G401 (cell line): ENCODE results near the gene CDC42BPA. TPM values are rescaled to one million over a fixed set of nuclear protein-coding genes. Genes with fewer than 3 reads are reported as not detected.

Source experiments
- DNase-seq: peaks from one replicate; pipeline ENCODE4 v3.0.0-alpha.2; 2015; ENCODE audit warnings: low spot score
- in situ Hi-C: cut with HindIII; loops from 2 replicates; pipeline ENCODE4 v1.10.0; 2016; ENCODE audit warnings: low sequenced_read_pairs, mixed read lengths
- total RNA-seq: library from RNA; depleted of rRNA; stranded (reverse); fragments of >200 nt; shearing (Covaris generic); gene quantifications from 2 replicates; pipeline ENCODE4 v1.2.3, GENCODE V29; 2014

CDC42BPA gene
- total RNA-seq, 1 experiment from 2014 or later = 13.1 TPM

- in situ Hi-C loops = no loop called here
- no peak for DNase-seq
These were observed 4.1 kb downstream of the CDC42BPA start for GRCh38 chr1:227314014-227314848.

GRCh38 chr1:227312361-227313025 is 5.8 kb downstream of the CDC42BPA start:
- DNase-seq = no peak
- in situ Hi-C loops = no loop called here

- in situ Hi-C loops = no loop called here
These were observed 6.8 kb downstream of the CDC42BPA start for GRCh38 chr1:227311389-227312001.

DNA sequence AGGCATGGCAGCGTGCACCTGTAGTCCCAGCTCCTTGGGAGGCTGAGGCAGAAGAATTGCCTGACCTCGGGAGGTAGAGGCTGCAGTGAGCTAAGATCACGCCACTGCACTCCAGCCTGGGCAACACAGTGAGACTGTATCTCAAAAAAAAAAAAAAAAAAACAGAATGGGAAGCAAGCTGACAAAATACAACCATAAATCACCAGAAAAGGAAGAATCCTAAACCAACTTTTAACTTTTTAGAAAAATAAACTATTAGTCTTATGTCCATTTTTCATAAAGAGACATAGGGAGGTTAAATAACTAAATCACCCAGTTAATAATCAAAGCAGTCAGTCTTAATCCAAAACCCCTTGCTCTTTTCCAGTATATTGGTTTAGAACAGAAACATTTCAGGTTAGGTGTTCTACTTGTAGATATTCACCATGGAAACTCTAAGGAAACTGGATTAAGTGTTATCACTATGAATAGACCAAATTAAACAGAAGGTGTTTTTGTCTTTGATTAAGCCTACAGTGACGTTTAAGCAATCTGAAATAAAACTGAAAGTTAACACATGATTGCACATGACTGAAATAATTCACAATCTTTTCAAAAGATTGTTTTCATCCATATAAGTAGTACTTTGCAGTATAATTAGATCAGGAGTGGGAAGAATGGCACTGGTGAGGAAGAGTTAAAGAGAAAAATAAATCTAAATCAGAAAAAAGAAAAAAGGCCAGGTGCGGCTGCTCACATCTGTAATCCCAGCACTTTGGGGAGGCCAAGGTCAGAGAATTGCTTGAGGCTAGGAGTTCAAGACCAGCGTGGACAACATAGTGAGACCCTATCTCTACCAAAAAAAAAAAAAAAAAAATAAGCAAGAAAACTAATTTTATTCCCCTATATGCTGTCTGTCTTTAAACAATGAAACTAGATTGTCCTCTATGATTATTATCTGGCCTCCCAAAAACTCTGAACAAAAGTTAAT is 9.6 kb downstream of the CDC42BPA start:
- in situ Hi-C loops = no loop called here
- DNase-seq = no peak

More at GRCh38 chr1:227311389-227312001, 6.8 kb downstream of the CDC42BPA start:
- no peak for DNase-seq

DNA sequence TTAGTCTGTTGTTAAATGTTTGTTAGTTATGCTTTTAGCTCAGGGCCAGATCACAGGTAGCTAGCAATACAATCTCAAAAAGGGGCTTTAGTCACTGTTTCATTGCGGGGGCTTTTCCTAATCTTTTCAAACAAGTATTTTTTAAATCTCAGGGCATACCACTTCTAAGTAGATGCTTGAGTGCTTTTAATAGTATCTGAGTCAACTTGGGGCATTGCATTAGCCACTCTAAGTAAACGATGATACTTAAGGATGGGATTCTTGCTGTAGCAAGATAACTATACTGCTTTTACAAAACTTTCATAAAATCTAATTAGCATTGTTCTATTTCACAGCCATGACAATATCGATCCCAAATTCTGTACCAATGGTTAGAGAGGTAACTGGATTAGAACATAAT is 11.6 kb downstream of the CDC42BPA start:
- in situ Hi-C loops = no loop called here
- DNase-seq = no peak

DNA sequence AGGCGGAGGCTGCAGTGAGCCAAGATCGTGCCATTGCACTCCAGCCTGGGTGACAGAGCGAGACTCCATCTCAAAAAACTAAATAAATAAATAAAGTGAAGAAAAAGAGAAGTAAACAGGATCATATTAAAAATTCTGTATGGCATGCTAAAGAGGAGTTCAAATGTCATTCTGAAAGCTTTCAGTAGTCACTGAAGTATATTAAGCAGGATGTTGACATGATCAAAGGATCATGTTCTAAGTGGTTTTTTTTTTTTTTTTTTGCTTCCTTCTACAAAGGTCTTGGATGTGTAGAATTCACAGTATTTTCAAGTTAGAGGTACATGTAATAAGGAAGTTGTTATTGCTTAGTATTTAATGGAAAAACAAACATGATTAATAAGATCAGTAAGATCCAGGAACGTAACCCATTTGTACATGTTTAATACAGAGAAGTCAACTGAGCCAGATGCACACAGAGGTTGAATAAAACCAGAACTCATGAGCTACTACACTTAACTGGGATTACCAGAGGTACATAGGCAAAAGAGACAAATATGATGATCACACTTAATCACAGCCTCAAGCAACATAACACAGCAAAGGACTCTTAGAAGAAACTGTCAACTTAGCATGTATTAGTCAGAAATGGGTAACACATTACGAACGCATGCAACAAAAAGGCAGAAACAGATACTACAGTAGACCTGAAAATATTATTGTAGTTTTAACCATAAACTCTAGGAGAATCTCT is 12.2 kb downstream of the CDC42BPA start:
- no peak for DNase-seq
- in situ Hi-C loops = no loop called here

DNA sequence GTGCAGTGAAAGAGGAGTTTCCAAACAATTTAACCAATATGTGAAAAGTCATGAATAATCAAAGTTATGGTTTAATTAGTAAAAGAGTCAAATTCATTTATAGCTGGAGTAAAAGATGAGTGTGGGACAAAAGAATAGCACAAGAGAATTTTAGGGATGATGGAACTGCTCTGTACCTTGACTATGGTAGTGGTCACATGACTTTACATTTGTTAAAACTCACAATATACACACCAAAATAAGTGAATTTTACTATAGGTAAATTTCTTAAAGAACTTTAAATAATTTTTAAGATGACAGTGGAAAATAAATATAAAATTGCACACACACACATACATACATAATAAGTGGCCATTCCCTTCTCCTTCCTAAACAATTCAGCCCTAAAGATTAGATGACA is 13.6 kb downstream of the CDC42BPA start:
- no peak for DNase-seq
- in situ Hi-C loops = no loop called here

- in situ Hi-C loops = no loop called here
- DNase-seq = no peak
These were observed 14.6 kb downstream of the CDC42BPA start for GRCh38 chr1:227303662-227304061.

- in situ Hi-C loops = no loop called here
- DNase-seq = no peak
These were observed 17.6 kb downstream of the CDC42BPA start for GRCh38 chr1:227300682-227301081.

DNA sequence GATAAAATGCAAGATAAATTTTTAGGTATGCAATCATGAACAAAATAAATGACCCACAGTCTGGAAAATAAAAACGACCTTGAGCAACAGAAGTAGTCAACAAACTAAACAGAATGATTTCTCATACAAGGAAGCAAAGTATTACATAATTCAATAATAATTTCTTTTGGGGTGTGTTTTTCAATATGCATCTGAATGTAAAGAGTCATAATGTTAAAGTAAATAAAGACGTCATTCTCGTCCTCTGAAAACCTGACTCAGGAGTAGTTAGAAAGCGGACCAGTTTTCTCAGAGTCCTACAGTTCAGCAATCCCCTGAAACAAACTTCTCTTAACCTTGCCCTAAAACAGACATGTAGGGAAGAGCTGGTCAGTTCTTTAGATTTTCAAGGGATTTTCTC is 18.6 kb downstream of the CDC42BPA start:
- in situ Hi-C loops = no loop called here
- no peak for DNase-seq

- DNase-seq = no peak
- in situ Hi-C loops = no loop called here
These were observed 19.1 kb downstream of the CDC42BPA start for GRCh38 chr1:227299241-227299627.

DNA sequence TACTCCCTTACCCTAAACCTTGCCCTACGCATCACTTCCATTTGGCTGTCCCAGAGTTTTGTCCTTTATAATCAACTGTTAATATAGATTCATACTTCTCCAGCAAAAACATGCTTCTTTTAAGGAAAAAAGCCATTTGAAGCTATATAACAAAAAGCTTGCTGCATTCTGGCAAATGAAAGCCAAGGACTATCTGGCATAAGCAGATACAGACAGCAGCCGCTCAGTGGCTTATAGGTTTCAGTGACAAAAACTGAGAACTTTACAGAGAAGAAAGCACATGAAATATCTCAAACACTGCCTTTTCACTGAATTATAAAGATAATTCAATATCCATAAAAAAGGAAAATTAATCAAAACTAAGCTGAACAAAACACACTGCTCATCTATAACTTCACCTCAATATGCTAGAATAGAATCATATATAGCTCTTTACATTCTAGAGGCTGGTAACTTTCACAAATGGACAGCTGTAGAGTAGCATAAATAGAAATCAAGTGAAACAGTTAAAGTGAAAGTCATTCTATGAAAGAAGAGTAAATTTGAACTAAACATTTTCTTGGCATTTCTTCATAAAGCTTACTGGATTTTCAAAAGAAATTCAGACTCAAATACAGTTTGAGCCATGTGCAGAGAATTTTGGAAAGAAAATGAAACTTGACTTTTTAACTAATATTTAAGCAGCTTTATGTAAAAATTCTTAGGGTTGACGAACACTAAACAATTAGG is 19.6 kb downstream of the CDC42BPA start:
- in situ Hi-C loops = no loop called here
- no peak for DNase-seq

GRCh38 chr1:227297073-227297793 is 21.1 kb downstream of the CDC42BPA start:
- in situ Hi-C loops = no loop called here
- no peak for DNase-seq

- no peak for DNase-seq
- in situ Hi-C loops = no loop called here
These were observed 22.7 kb downstream of the CDC42BPA start for GRCh38 chr1:227295609-227296008.

DNA sequence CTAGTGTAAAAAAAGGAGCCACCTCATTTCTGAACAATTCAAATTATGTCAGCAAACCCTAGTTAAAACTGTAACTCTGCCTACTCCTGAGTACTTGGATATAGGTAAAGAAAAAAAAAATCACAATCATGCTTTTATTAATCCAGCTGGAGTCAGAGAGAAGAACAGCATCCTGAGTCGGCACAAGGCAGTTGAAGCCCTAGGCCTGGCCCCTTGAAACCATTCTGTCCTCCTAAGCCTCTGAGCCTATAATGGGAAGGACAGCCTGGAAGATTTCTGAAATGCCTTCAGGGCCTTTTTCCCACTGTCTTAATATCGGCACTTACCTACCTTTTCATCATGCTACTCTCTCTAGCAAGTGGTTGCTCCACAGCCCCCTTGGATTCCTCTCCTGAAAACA is 32.5 kb downstream of the CDC42BPA start:
- in situ Hi-C loops = no loop called here
- no peak for DNase-seq

DNA sequence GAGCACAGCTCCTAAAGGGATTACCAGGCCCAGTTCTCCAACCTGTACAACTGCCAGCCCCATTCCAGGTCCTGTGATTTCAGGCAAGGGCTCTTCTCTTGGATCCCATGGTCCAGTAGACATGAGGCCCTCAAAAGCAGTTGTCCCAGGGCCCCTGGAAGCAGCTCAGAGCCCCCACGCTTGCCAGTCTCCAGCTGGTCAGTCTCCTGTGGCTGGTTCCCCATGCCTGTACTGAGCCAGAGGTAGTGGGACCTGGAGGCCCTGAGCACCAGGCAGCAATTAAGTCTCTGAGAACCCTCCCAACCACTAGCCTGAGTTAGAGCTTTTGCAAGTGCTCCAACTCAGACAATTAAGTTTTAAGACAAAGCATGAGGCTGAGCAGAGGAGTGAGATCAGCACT is 36.9 kb downstream of the CDC42BPA start:
- DNase-seq = no peak
- in situ Hi-C loops = no loop called here

- DNase-seq = no peak
- in situ Hi-C loops = no loop called here
These were observed 37.5 kb downstream of the CDC42BPA start for GRCh38 chr1:227280836-227281235.
